ENCODE data around the gene MYO15B.

Gene MYO15B

GRCh38 chr17:75610103-75610984 lies 22.7 kb downstream of the MYO15B start:
- no peak for TF ChIP-seq CTCF (IDR thresholded peaks at IDR 0.05; ENCODE audit: low read depth, low read length)

GRCh38 chr17:75611851-75612429 lies 24.3 kb downstream of the MYO15B start:
- TF ChIP-seq CTCF (IDR thresholded peaks at IDR 0.05; ENCODE audit: low read depth, low read length), result no peak
- no peak overlapping the region for H3K4me3 ChIP-seq (ENCODE audit: low read depth, low read length)

More at GRCh38 chr17:75610103-75610984, 22.7 kb downstream of the MYO15B start:
- H3K4me3 ChIP-seq (ENCODE audit: low read depth, low read length), result no peak overlapping the region

- H3K4me3 ChIP-seq (ENCODE audit: low read depth, low read length), result no peak overlapping the region
- no peak for TF ChIP-seq CTCF (IDR thresholded peaks at IDR 0.05; ENCODE audit: low read depth, low read length)
Observed at GRCh38 chr17:75612906-75613626, 25.5 kb downstream of the MYO15B start.

GRCh38 chr17:75614006-75614405 lies 26.4 kb downstream of the MYO15B start:
- TF ChIP-seq CTCF (IDR thresholded peaks at IDR 0.05; ENCODE audit: low read depth, low read length), result peak; percentile 22; the same call in 1 of the 2 replicates

GRCh38 chr17:75614556-75615270 lies 27.1 kb downstream of the MYO15B start:
- no peak for TF ChIP-seq CTCF (IDR thresholded peaks at IDR 0.05; ENCODE audit: low read depth, low read length)
- no peak overlapping the region for H3K4me3 ChIP-seq (ENCODE audit: low read depth, low read length)

More at GRCh38 chr17:75614006-75614405, 26.4 kb downstream of the MYO15B start:
- no peak overlapping the region for H3K4me3 ChIP-seq (ENCODE audit: low read depth, low read length)

- no peak for TF ChIP-seq CTCF (IDR thresholded peaks at IDR 0.05; ENCODE audit: low read depth, low read length)
- no peak overlapping the region for H3K4me3 ChIP-seq (ENCODE audit: low read depth, low read length)
Observed at GRCh38 chr17:75615301-75615700, 27.7 kb downstream of the MYO15B start.

Data from WI38 (cell line).